GM20000 (cell line): ENCODE measurements around the gene DGCR8.
A peak's percentile ranks its signal among the peaks of the same experiment; 100 is the strongest.

Source experiments
- DNase-seq: peaks from one replicate; pipeline ENCODE4 v3.0.0; 2012; ENCODE audit warnings: low spot score
- TF ChIP-seq, protein P1 (sequence below): IDR thresholded peaks from 2 replicates; pipeline ENCODE4 v1.5.1; 2012; ENCODE audit warnings: mild to moderate bottlenecking, control low read depth; ENCODE audit errors: extremely low read depth, missing control alignments

Gene DGCR8

DNA sequence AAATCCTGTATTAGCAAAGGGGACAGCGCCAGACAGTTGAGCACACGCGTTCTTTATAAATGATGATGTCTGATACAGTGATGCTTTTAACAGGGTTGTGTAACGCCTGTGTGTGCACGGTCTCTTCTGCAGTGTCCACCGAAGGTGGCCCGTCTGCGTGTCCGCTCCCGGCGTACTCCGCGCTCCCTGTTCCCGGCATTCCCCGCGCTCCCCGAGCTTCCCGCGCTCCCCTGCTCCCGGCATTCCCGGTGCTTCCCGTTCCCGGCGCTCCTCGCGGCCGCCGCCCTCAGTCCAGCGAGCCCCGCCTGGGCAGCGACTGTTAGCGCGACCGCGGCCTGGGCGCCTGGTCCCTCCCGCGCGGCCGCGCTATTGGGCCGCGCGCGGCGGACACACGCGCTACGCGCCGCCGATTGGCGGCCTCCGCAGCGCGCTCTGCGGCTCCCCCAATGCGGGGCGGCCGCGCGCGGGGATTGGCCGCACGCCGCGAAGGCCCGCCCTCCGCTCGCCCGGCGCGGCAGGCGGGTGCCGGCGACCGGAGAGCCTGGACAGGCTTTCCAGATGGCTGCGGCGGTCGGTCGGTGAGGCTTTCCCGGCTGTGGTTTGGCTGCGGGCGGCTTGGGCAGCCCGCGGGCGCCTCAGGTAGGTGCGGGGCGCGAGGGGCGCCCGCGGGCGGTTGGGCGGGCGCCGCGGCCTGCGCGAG, at the start of gene DGCR8:
DGCR8 (plus strand) TSS at position 497 of the 700 bp plus-strand sequence. CDS start 5,723 bp downstream, outside the sequence.
- DNase-seq = peak; percentile 99
- TF ChIP-seq, protein P1, sequence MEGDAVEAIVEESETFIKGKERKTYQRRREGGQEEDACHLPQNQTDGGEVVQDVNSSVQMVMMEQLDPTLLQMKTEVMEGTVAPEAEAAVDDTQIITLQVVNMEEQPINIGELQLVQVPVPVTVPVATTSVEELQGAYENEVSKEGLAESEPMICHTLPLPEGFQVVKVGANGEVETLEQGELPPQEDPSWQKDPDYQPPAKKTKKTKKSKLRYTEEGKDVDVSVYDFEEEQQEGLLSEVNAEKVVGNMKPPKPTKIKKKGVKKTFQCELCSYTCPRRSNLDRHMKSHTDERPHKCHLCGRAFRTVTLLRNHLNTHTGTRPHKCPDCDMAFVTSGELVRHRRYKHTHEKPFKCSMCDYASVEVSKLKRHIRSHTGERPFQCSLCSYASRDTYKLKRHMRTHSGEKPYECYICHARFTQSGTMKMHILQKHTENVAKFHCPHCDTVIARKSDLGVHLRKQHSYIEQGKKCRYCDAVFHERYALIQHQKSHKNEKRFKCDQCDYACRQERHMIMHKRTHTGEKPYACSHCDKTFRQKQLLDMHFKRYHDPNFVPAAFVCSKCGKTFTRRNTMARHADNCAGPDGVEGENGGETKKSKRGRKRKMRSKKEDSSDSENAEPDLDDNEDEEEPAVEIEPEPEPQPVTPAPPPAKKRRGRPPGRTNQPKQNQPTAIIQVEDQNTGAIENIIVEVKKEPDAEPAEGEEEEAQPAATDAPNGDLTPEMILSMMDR = no peak

GRCh38 chr22:20031732-20032406, 48.2 kb upstream of the DGCR8 start:
- no peak for DNase-seq
- TF ChIP-seq, protein P1 = no peak

DNA sequence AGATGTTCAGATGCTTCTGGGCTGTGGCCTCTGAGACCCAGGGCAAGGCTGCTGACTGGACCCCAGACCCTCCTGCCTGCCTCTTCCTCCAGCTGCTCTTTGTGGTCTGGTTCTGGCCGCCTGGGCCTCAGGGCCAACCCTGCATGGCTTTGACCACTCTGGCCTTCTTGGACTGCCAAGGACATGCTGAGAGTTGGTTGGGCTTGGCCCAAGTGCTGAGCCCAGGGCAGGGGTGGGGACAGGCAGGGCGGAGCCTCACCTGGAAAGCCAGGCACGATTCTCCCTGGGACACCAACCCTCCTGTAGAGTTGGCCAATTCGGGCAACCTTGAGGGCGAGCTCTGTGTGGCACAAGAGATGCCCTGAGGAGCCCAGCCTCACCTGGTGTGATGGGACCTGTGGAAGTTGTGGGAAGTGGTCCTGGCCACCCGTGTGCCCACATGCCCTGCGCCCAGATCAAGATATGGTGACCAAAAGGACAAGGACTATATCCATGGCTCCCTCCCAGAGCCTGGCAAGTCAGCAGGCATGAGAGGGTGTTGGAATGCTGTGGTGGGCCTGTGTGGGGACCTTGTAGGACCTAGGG, 47.5 kb upstream of the DGCR8 start:
- TF ChIP-seq, protein P1 = no peak
- no peak for DNase-seq

DNA sequence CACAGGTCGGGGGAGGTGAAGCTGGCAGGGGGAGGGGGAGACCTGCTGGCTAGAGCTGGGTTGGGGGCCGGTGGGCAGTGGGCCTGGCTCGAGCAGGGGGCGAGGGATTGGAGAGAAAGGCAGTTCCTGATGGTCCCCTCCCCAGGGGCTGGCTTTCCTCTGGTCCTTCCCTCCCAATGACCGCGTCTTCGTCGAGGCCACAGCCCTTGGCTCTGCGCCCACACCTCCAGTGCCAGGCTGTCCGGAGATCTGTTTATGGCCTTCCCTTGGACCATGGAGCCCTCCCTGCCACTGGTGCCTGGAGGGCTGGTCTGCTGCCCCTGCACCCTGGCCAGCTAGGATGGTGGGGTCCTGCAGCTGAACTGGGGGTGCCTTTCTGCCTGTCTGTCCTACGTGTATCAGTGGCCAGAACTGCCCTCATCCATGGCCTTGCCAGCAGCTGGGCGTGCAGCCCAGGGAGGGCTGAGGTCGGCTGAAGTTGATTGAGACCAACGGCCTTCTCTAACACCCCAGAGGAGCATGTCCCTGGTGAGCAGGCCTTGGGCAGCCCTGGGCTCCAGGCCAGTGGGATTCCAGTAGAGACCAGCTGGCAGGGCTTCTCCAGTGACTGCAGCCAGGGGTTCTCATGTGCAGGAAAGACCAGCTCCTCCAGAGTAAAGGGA, 46.9 kb upstream of the DGCR8 start:
- no peak for DNase-seq
- TF ChIP-seq, protein P1 = no peak

DNA sequence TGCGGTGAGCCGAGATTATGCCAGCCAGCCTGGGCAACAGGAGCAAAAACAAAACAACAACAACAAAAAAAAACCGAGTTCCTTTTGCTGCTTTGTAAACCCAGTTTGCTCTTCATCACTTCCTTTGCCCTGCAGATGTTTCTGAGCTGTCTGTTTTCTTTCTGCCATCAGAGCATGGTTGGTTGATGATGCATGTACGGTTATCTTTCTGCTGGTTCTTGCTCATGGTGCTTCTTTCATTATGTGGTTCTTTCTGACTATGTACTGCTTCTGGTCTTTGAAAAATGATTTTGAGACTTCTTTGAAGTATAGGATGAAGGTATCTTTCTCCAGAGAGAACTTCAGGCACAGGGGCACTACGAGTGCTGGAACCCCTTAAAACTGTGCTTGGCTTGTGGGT, 45.9 kb upstream of the DGCR8 start:
- TF ChIP-seq, protein P1 = no peak
- no peak for DNase-seq

GRCh38 chr22:20035375-20036083, 44.5 kb upstream of the DGCR8 start:
- TF ChIP-seq, protein P1 = no peak
- DNase-seq = no peak
